ENCODE results near the gene COQ7. TPM values are rescaled to one million over a fixed set of nuclear protein-coding genes. Genes with fewer than 3 reads are reported as not detected.
A peak's percentile ranks its signal among the peaks of the same experiment; 100 is the strongest.

Gene COQ7
- total RNA-seq, 1 experiment from 2014 or later = 26.6 TPM

- Histone ChIP-seq H3K27me3 (ENCODE audit: insufficient read depth, low read length) (no peaks in the 10 kb centered on the region), H3K4me2 (ENCODE audit: low read length) (peak overlapping the region; percentile 73), H3K79me2 (ENCODE audit: insufficient read depth, low read length) (peaks cover 9% of the 10 kb centered on the region; the same call in 1 of the 2 replicates), H3K4me3 (replicated peaks in 1 of 2; ENCODE audit: low read depth in 1 of 2, low read length in 2 of 2) (0 out of 4 replicates have a peak overlapping the region, but pooled peaks of 1 of the 2 experiments have one; percentile 24), H3K36me3 (ENCODE audit: control insufficient read depth in 1 of 2, insufficient read depth in 2 of 2, low read length in 2 of 2) (no peaks in the 10 kb centered on the region), H2AFZ (ENCODE audit: low read depth, low read length, poor library complexity, severe bottlenecking) (no peak overlapping the region), H4K20me1 (ENCODE audit: insufficient read depth) (no peaks in the 10 kb centered on the region), H3K9me2 (ENCODE audit: insufficient read depth) (no peaks in the 10 kb centered on the region), H3K9ac (ENCODE audit: low read length) (peak overlapping the region; percentile 46), H3K4me1 (ENCODE audit: control insufficient read depth in 1 of 2, insufficient read depth in 2 of 2, low read length in 2 of 2) (peaks cover 31 to 65% of the 10 kb centered on the region in 2 experiments), H3K27ac (ENCODE audit: low read depth, low read length) (peak overlapping the region; percentile 60), H3K9me3 (ENCODE audit: control insufficient read depth in 1 of 2, insufficient read depth in 1 of 2, low read depth in 1 of 2, low read length in 2 of 2) (no peaks in the 10 kb centered on the region)
- ATAC-seq = no peak
- DNase-seq (ENCODE audit: low read depth, low spot score) = no peak
- BruUV-seq (replicated peaks) = TSS peak; percentile 98
- ChIA-PET RAD21 (ENCODE audit: low non-redundant PET in 1 of 2, low total read pairs in 2 of 2, uncharacterized antibody in 2 of 2, unreplicated experiment in 2 of 2) (no interaction called here), POLR2A (interaction anchor here (0.9 to 1.8 kb wide), 6 partner anchors 10 to 27 kb away, joined by 3 to 15 read pairs (median 5); no protein-coding TSS in a partner anchor), CTCF (interaction anchor here (1.3 to 2.5 kb wide), 3 partner anchors 9 to 307 kb away, joined by 3 to 10 read pairs (median 4); partner anchors contain the start of gene ARL6IP1)
- TF ChIP-seq ELF1 (IDR thresholded peaks at IDR 0.05; ENCODE audit: borderline replicate concordance, low read depth) (no peak), CEBPB (IDR thresholded peaks at IDR 0.05; ENCODE audit: low read depth) (no peak)
- intact Hi-C loops (cut with micrococcal nuclease) = no loop called here
Measured at GRCh38 chr16:19108409-19109287, 41.2 kb downstream of the COQ7 start.

DNA sequence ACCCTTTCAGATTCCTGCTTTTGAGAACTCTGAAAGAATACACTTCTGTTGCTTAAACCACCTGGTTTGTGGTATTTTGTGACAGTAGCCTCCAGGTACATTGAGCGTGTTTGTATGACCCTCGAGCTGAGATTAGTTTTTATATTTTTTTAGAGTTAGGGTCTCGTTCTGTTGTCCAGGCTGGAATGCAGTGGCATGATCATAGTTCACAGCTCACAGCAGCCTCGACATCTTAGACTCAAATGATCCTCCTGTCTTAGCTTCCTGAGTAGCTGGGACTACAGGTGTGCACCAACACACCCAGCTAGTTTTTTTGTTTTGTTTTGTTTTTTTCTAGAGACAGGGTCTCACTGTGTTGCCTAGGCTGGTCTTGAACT, 41.9 kb downstream of the COQ7 start:
- CTCF ChIA-PET = no interaction called here
- H2AFZ ChIP-seq (ENCODE audit: low read depth, low read length, poor library complexity, severe bottlenecking) = no peak overlapping the region
- DNase-seq (ENCODE audit: low read depth, low spot score) = no peak
- peaks cover 15% of the 10 kb centered on the region; the same call in 1 of the 2 replicates for H3K79me2 ChIP-seq (ENCODE audit: insufficient read depth, low read length)
- H3K27ac ChIP-seq (ENCODE audit: low read depth, low read length) = no peak overlapping the region
- POLR2A ChIA-PET = interaction anchor here (1.5 to 1.6 kb wide), 2 partner anchors 12 to 23 kb away, joined by 4 to 6 read pairs; no protein-coding TSS in a partner anchor
- H3K27me3 ChIP-seq (ENCODE audit: insufficient read depth, low read length) = no peaks in the 10 kb centered on the region
- RAD21 ChIA-PET (ENCODE audit: low non-redundant PET in 1 of 2, low total read pairs in 2 of 2, uncharacterized antibody in 2 of 2, unreplicated experiment in 2 of 2) = no interaction called here
- no peak overlapping the region for H3K9ac ChIP-seq (ENCODE audit: low read length)
- no peak overlapping the region for H3K4me2 ChIP-seq (ENCODE audit: low read length)
- peaks cover 31 to 66% of the 10 kb centered on the region in 2 experiments for H3K4me1 ChIP-seq (ENCODE audit: control insufficient read depth in 1 of 2, insufficient read depth in 2 of 2, low read length in 2 of 2)
- H3K36me3 ChIP-seq (ENCODE audit: control insufficient read depth in 1 of 2, insufficient read depth in 2 of 2, low read length in 2 of 2) = no peaks in the 10 kb centered on the region
- intact Hi-C loops (cut with micrococcal nuclease) = no loop called here
- H3K9me3 ChIP-seq (ENCODE audit: control insufficient read depth in 1 of 2, insufficient read depth in 1 of 2, low read depth in 1 of 2, low read length in 2 of 2) = no peaks in the 10 kb centered on the region
- BruUV-seq (replicated peaks) = no TSS peak
- no peak for ATAC-seq
- H3K4me3 ChIP-seq (replicated peaks in 1 of 2; ENCODE audit: low read depth in 1 of 2, low read length in 2 of 2) = no peak overlapping the region
- TF ChIP-seq YY1 (IDR thresholded peaks at IDR 0.05; ENCODE audit: extremely low read depth, insufficient replicate concordance, low read depth, low read length) (no peak), EZH2phosphoT487 (IDR thresholded peaks at IDR 0.05; ENCODE audit: borderline replicate concordance) (no peak), RAD21 (IDR thresholded peaks at IDR 0.05; ENCODE audit: low read depth) (no peak), CEBPB (IDR thresholded peaks at IDR 0.05; ENCODE audit: low read depth) (no peak), ATF3 (IDR thresholded peaks at IDR 0.05) (no peak), EGR1 (IDR thresholded peaks at IDR 0.05; ENCODE audit: low read depth) (no peak), POLR2A (IDR thresholded peaks at IDR 0.05; ENCODE audit: borderline replicate concordance, extremely low read depth, insufficient read depth, insufficient read length) (no peak)
- no peaks in the 10 kb centered on the region for H3K9me2 ChIP-seq (ENCODE audit: insufficient read depth)
- no peaks in the 10 kb centered on the region for H4K20me1 ChIP-seq (ENCODE audit: insufficient read depth)
